Measurements from ENCODE around the gene WSB1. TPM values are rescaled to one million over a fixed set of nuclear protein-coding genes. Genes with fewer than 3 reads are reported as not detected.

WSB1 gene
- polyA plus RNA-seq, 1 of the 3 experiments (the other 2 are of a cell fraction) = 261 TPM

DNA sequence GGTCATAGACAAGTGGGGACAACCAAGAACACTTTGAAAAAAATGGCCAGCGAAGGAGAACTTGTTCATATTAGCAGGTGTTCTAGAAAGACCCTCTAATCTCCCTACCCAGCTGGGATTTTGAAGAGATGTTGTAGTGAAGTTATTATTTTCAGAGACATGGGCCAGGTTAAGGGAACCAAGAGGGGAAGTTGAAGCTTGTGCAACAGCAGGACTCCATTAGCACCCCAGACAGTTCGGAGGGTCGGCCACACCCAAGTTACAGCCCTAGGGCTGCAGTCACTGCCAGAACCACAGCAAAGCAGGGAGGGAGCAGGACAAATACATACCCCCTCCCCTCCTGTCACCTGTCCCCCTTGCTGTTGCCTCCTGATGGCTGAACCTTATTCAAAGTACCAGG lies 42.3 kb downstream of the WSB1 start:
- DNase-seq = no peak
- Histone ChIP-seq H3K27ac (ENCODE audit: low read depth in 2 of 2, low read length in 1 of 2) (no peak overlapping the region), H3K9ac (no peak overlapping the region), H3K9me2 (no peaks in the 10 kb centered on the region), H3K4me1 (ENCODE audit: control insufficient read depth in 1 of 2, insufficient read depth in 2 of 2, low read depth in 1 of 2, low read length in 1 of 2) (peaks cover 8 to 13% of the 10 kb centered on the region in 2 experiments; a peak in 2 of 4 replicates), H3K27me3 (ENCODE audit: insufficient read depth) (no peaks in the 10 kb centered on the region), H3K9me3 (no peaks in the 10 kb centered on the region), H3K4me3 (ENCODE audit: low read depth in 2 of 2, low read length in 1 of 2) (no peak overlapping the region), H3K79me2 (ENCODE audit: insufficient read depth) (no peaks in the 10 kb centered on the region), H4K20me1 (ENCODE audit: insufficient read depth) (no peaks in the 10 kb centered on the region), H2AFZ (ENCODE audit: low read depth) (no peak overlapping the region), H3F3A (replicated peaks; ENCODE audit: insufficient read depth) (peaks cover 7% of the 10 kb centered on the region), H3K36me3 (replicated peaks in 1 of 2; ENCODE audit: control insufficient read depth in 1 of 2, insufficient read depth in 2 of 2, low read length in 1 of 2) (no peaks in the 10 kb centered on the region), H3K4me2 (no peak overlapping the region)
- TF ChIP-seq, protein P1, sequence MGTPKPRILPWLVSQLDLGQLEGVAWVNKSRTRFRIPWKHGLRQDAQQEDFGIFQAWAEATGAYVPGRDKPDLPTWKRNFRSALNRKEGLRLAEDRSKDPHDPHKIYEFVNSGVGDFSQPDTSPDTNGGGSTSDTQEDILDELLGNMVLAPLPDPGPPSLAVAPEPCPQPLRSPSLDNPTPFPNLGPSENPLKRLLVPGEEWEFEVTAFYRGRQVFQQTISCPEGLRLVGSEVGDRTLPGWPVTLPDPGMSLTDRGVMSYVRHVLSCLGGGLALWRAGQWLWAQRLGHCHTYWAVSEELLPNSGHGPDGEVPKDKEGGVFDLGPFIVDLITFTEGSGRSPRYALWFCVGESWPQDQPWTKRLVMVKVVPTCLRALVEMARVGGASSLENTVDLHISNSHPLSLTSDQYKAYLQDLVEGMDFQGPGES (IDR thresholded peaks at IDR 0.05; ENCODE audit: low read depth, low read length) = no peak
- TF ChIP-seq CHD2 (IDR thresholded peaks at IDR 0.05; ENCODE audit: low read length, partially characterized antibody) (no peak), TEAD4 (IDR thresholded peaks at IDR 0.05; ENCODE audit: borderline replicate concordance, insufficient read depth) (no peak), GABPA (IDR thresholded peaks at IDR 0.05; ENCODE audit: low read depth) (no peak), MEF2A (IDR thresholded peaks at IDR 0.05; ENCODE audit: borderline replicate concordance, low read depth) (no peak), NFIC (IDR thresholded peaks at IDR 0.05; ENCODE audit: borderline replicate concordance) (no peak), MXI1 (IDR thresholded peaks at IDR 0.05; ENCODE audit: low read depth, low read length) (no peak), FOSL2 (IDR thresholded peaks at IDR 0.05; ENCODE audit: borderline replicate concordance, low read depth) (no peak)
- TF ChIP-seq, protein P2, sequence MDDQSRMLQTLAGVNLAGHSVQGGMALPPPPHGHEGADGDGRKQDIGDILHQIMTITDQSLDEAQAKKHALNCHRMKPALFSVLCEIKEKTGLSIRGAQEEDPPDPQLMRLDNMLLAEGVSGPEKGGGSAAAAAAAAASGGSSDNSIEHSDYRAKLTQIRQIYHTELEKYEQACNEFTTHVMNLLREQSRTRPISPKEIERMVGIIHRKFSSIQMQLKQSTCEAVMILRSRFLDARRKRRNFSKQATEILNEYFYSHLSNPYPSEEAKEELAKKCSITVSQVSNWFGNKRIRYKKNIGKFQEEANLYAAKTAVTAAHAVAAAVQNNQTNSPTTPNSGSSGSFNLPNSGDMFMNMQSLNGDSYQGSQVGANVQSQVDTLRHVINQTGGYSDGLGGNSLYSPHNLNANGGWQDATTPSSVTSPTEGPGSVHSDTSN (IDR thresholded peaks at IDR 0.05) = no peak
- TF ChIP-seq, protein P3, sequence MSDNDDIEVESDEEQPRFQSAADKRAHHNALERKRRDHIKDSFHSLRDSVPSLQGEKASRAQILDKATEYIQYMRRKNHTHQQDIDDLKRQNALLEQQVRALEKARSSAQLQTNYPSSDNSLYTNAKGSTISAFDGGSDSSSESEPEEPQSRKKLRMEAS (IDR thresholded peaks at IDR 0.05; ENCODE audit: low read depth) = no peak
- WGBS (ENCODE audit: low lambda C conversion rate) = 90% methylated on average over 3 of the region's 3 CpGs
- CTCF ChIA-PET = interaction anchor here (1.0 to 4.7 kb wide), 4 partner anchors 9 to 99 kb away, joined by 3 to 45 read pairs (median 15); no protein-coding TSS in a partner anchor
- POLR2A ChIA-PET = no interaction called here

DNA sequence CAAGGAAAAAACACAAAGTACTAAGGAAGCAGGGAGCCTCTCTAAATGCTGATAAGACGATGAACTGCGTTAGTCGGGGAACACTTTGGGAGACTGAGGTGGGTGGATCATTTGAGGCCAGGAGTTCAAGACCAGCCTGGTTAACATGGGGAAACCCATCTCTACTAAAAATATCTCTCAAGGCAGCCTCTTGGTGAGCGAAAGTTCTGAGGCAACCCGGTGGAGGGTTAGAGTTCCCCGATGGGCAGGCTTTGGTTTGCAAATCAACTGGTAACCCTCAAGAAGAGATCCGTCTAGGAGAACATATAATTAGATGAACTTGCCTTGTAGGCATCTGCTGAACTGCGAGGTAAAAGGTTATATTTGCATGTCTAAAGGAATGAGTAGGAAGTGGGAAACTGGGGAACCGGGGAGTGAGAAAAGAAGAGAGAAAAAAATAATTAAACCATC lies 44.6 kb downstream of the WSB1 start:
- H3K9me3 ChIP-seq = no peaks in the 10 kb centered on the region
- H2AFZ ChIP-seq (ENCODE audit: low read depth) = no peak overlapping the region
- no peak overlapping the region for H3K27ac ChIP-seq (ENCODE audit: low read depth in 2 of 2, low read length in 1 of 2)
- ChIA-PET CTCF (interaction anchor here (1.5 to 4.3 kb wide), 2 partner anchors 93 to 101 kb away, joined by 3 to 27 read pairs; no protein-coding TSS in a partner anchor), POLR2A (no interaction called here)
- H3K36me3 ChIP-seq (replicated peaks in 1 of 2; ENCODE audit: control insufficient read depth in 1 of 2, insufficient read depth in 2 of 2, low read length in 1 of 2) = no peaks in the 10 kb centered on the region
- H3F3A ChIP-seq (replicated peaks; ENCODE audit: insufficient read depth) = peaks cover 7% of the 10 kb centered on the region
- WGBS (ENCODE audit: low lambda C conversion rate) = 94% methylated on average over 9 of the region's 9 CpGs
- no peaks in the 10 kb centered on the region for H3K9me2 ChIP-seq
- no peaks in the 10 kb centered on the region for H3K27me3 ChIP-seq (ENCODE audit: insufficient read depth)
- no peak for DNase-seq
- H3K79me2 ChIP-seq (ENCODE audit: insufficient read depth) = no peaks in the 10 kb centered on the region
- no peaks in the 10 kb centered on the region for H4K20me1 ChIP-seq (ENCODE audit: insufficient read depth)
- no peak overlapping the region for H3K4me2 ChIP-seq
- H3K4me1 ChIP-seq (ENCODE audit: control insufficient read depth in 1 of 2, insufficient read depth in 2 of 2, low read depth in 1 of 2, low read length in 1 of 2) = peaks cover 0 to 2% of the 10 kb centered on the region in 2 experiments; a peak in 1 of 4 replicates
- H3K4me3 ChIP-seq (ENCODE audit: low read depth in 2 of 2, low read length in 1 of 2) = no peak overlapping the region
- no peak overlapping the region for H3K9ac ChIP-seq
- TF ChIP-seq, protein P3 (IDR thresholded peaks at IDR 0.05; ENCODE audit: low read depth) = no peak
- TF ChIP-seq RXRA (IDR thresholded peaks at IDR 0.05; ENCODE audit: borderline replicate concordance, low read depth) (no peak), SMC3 (IDR thresholded peaks at IDR 0.05; ENCODE audit: low read depth, low read length) (no peak), EZH2phosphoT487 (IDR thresholded peaks at IDR 0.05; ENCODE audit: borderline replicate concordance, low read depth) (no peak), RAD21 (IDR thresholded peaks at IDR 0.05; ENCODE audit: low read length) (no peak), RFX5 (IDR thresholded peaks at IDR 0.05; ENCODE audit: low read length) (no peak)
- TF ChIP-seq, protein P2 (IDR thresholded peaks at IDR 0.05) = no peak
- TF ChIP-seq, protein P4, sequence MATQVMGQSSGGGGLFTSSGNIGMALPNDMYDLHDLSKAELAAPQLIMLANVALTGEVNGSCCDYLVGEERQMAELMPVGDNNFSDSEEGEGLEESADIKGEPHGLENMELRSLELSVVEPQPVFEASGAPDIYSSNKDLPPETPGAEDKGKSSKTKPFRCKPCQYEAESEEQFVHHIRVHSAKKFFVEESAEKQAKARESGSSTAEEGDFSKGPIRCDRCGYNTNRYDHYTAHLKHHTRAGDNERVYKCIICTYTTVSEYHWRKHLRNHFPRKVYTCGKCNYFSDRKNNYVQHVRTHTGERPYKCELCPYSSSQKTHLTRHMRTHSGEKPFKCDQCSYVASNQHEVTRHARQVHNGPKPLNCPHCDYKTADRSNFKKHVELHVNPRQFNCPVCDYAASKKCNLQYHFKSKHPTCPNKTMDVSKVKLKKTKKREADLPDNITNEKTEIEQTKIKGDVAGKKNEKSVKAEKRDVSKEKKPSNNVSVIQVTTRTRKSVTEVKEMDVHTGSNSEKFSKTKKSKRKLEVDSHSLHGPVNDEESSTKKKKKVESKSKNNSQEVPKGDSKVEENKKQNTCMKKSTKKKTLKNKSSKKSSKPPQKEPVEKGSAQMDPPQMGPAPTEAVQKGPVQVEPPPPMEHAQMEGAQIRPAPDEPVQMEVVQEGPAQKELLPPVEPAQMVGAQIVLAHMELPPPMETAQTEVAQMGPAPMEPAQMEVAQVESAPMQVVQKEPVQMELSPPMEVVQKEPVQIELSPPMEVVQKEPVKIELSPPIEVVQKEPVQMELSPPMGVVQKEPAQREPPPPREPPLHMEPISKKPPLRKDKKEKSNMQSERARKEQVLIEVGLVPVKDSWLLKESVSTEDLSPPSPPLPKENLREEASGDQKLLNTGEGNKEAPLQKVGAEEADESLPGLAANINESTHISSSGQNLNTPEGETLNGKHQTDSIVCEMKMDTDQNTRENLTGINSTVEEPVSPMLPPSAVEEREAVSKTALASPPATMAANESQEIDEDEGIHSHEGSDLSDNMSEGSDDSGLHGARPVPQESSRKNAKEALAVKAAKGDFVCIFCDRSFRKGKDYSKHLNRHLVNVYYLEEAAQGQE (IDR thresholded peaks at IDR 0.05; ENCODE audit: low read depth, low read length) = no peak
- TF ChIP-seq, protein P5, sequence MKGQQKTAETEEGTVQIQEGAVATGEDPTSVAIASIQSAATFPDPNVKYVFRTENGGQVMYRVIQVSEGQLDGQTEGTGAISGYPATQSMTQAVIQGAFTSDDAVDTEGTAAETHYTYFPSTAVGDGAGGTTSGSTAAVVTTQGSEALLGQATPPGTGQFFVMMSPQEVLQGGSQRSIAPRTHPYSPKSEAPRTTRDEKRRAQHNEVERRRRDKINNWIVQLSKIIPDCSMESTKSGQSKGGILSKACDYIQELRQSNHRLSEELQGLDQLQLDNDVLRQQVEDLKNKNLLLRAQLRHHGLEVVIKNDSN (IDR thresholded peaks at IDR 0.05; ENCODE audit: borderline replicate concordance, low read depth) = no peak
